Osteocyte (in vitro differentiated cells): ENCODE measurements around the gene TALDO1. TPM values are rescaled to one million over a fixed set of nuclear protein-coding genes. Genes with fewer than 3 reads are reported as not detected.

Experiments
- DNase-seq: peaks from one replicate; pipeline ENCODE4 v3.0.0; 2021; ENCODE audit warnings: mixed read lengths; ENCODE audit not compliant: unreplicated experiment; ENCODE audit errors: extremely low spot score
- H3K27ac Mint-ChIP-seq: one replicate; pipeline ENCODE4 v1.8.0; 2021; ENCODE audit warnings: mild to moderate bottlenecking, mixed read lengths; ENCODE audit not compliant: unreplicated experiment
- H3K27me3 Mint-ChIP-seq: one replicate; pipeline ENCODE4 v1.8.0; 2021; ENCODE audit warnings: mixed read lengths; ENCODE audit not compliant: unreplicated experiment
- H3K36me3 Mint-ChIP-seq: one replicate; pipeline ENCODE4 v1.8.0; 2021; ENCODE audit warnings: mixed read lengths; ENCODE audit not compliant: unreplicated experiment
- H3K4me1 Mint-ChIP-seq: one replicate; pipeline ENCODE4 v1.8.0; 2021; ENCODE audit warnings: mixed read lengths; ENCODE audit not compliant: unreplicated experiment
- H3K4me3 Mint-ChIP-seq: one replicate; pipeline ENCODE4 v1.8.0; 2021; ENCODE audit warnings: mild to moderate bottlenecking, moderate library complexity, mixed read lengths; ENCODE audit not compliant: unreplicated experiment
- H3K9me3 Mint-ChIP-seq: one replicate; pipeline ENCODE4 v1.8.0; 2021; ENCODE audit warnings: mixed read lengths; ENCODE audit not compliant: unreplicated experiment
- CTCF ChIP-seq: fragments of 200-600 bp; sonication (generic); IDR thresholded peaks from 2 replicates; pipeline ENCODE4 v1.5.0; 2021; ENCODE audit warnings: antibody characterized with exemption, mild to moderate bottlenecking, moderate library complexity
- total RNA-seq: library from RNA; stranded (reverse); gene quantifications from 2 replicates; pipeline ENCODE4 v1.2.1, GENCODE V29; 2021

TALDO1 gene
- total RNA-seq, 1 donor from 2014 or later: 171 TPM

GRCh38 chr11:777288-778255, 30.3 kb downstream of the TALDO1 start, which contains the start of gene GATD1:
TSS of gene GATD1 (minus strand) at chr11:777487. CDS start at chr11:777462, 25 bp downstream.
- H3K36me3 Mint-ChIP-seq: no peaks in the 10 kb centered on the region
- no peaks in the 10 kb centered on the region for H3K9me3 Mint-ChIP-seq
- peak; percentile 98 for DNase-seq
- peaks cover 23% of the 10 kb centered on the region for H3K4me1 Mint-ChIP-seq
- TF ChIP-seq CTCF: no peak
- H3K27me3 Mint-ChIP-seq: no peaks in the 10 kb centered on the region
- peak within 1 kb of the TSS; percentile 88 for H3K27ac Mint-ChIP-seq
- peak within 1 kb of the TSS; percentile 86 for H3K4me3 Mint-ChIP-seq

GRCh38 chr11:778976-779954, 32.0 kb downstream of the TALDO1 start:
- no peak for TF ChIP-seq CTCF
- Mint-ChIP-seq H3K4me3 (peak overlapping the region; percentile 42), H3K27ac (no peak overlapping the region), H3K36me3 (peaks cover 3% of the 10 kb centered on the region), H3K27me3 (no peaks in the 10 kb centered on the region), H3K4me1 (peaks cover 32% of the 10 kb centered on the region), H3K9me3 (no peaks in the 10 kb centered on the region)
- no peak for DNase-seq

GRCh38 chr11:779955-780532, 32.8 kb downstream of the TALDO1 start:
- DNase-seq: no peak
- no peak overlapping the region for H3K27ac Mint-ChIP-seq
- no peak for TF ChIP-seq CTCF
- H3K4me1 Mint-ChIP-seq: peaks cover 26% of the 10 kb centered on the region
- no peak overlapping the region for H3K4me3 Mint-ChIP-seq
- no peaks in the 10 kb centered on the region for H3K9me3 Mint-ChIP-seq
- H3K36me3 Mint-ChIP-seq: peaks cover 3% of the 10 kb centered on the region
- H3K27me3 Mint-ChIP-seq: no peaks in the 10 kb centered on the region

- no peak for TF ChIP-seq CTCF
- Mint-ChIP-seq H3K9me3 (no peaks in the 10 kb centered on the region), H3K36me3 (peaks cover 3% of the 10 kb centered on the region), H3K4me3 (no peak overlapping the region), H3K27me3 (no peaks in the 10 kb centered on the region), H3K27ac (peak overlapping the region; percentile 80), H3K4me1 (peaks cover 12% of the 10 kb centered on the region)
- DNase-seq: no peak
These were observed 35.3 kb downstream of the TALDO1 start for GRCh38 chr11:782264-783174.
